Measurements from ENCODE around the gene NKX3-2. TPM values are rescaled to one million over a fixed set of nuclear protein-coding genes. Genes with fewer than 3 reads are reported as not detected.

NKX3-2 gene
- total RNA-seq, 1 donor from 2014 or later, result under 0.01 TPM

DNA sequence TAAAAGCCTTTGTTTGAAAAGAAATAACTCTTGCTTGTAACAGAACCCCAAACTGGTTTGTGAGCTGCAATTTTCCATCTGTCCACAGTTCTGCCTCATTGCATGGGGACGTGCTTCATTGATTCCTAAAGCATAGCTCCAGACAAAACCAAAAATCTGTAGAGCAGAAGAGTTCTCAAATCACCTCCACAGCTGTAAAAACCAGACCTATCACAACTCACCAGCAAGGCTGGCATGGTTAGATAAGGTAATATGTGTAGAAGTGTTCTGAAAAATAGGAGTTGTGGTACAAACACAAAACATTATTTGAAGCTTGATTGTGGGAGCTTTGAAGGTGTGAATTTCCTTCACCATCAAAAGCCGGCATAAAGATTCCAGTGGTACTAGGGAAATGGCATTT, 47.7 kb downstream of the NKX3-2 start:
- TF ChIP-seq, protein P1, sequence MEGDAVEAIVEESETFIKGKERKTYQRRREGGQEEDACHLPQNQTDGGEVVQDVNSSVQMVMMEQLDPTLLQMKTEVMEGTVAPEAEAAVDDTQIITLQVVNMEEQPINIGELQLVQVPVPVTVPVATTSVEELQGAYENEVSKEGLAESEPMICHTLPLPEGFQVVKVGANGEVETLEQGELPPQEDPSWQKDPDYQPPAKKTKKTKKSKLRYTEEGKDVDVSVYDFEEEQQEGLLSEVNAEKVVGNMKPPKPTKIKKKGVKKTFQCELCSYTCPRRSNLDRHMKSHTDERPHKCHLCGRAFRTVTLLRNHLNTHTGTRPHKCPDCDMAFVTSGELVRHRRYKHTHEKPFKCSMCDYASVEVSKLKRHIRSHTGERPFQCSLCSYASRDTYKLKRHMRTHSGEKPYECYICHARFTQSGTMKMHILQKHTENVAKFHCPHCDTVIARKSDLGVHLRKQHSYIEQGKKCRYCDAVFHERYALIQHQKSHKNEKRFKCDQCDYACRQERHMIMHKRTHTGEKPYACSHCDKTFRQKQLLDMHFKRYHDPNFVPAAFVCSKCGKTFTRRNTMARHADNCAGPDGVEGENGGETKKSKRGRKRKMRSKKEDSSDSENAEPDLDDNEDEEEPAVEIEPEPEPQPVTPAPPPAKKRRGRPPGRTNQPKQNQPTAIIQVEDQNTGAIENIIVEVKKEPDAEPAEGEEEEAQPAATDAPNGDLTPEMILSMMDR (IDR thresholded peaks at IDR 0.05; ENCODE audit: insufficient read depth, low read length, severe bottlenecking), result no peak
- Histone ChIP-seq H3K27me3 (ENCODE audit: control insufficient read depth, insufficient read depth, low read length) (no peaks in the 10 kb centered on the region), H3K36me3 (ENCODE audit: control insufficient read depth, insufficient read depth, low read length) (no peaks in the 10 kb centered on the region), H3K4me3 (ENCODE audit: low read depth, low read length) (no peak overlapping the region)
- no peak for DNase-seq (ENCODE audit: low read depth)
- no peak for FAIRE-seq

DNA sequence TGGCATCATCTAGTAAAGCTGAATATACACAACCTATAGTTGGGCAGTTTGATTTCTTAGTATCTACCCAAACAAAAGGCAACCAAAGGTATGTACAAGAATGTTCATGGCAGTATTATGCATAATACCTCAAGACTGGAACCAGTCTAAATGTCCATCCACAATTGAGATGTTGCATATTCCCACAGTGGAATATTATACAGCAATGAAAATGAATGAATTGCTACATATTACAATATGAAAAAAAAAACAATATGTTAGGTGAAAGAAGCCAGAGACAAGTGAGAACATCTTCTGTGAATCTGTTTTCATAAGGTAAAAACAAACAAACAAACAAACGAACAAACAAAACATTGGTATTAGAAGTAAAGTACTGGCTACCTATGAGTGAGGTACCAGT, 48.6 kb downstream of the NKX3-2 start:
- FAIRE-seq (no peak), DNase-seq (ENCODE audit: low read depth) (no peak)
- H3K36me3 ChIP-seq (ENCODE audit: control insufficient read depth, insufficient read depth, low read length), result no peaks in the 10 kb centered on the region
- TF ChIP-seq, protein P1 (IDR thresholded peaks at IDR 0.05; ENCODE audit: insufficient read depth, low read length, severe bottlenecking), result no peak
- no peaks in the 10 kb centered on the region for H3K27me3 ChIP-seq (ENCODE audit: control insufficient read depth, insufficient read depth, low read length)
- H3K4me3 ChIP-seq (ENCODE audit: low read depth, low read length), result no peak overlapping the region

DNA sequence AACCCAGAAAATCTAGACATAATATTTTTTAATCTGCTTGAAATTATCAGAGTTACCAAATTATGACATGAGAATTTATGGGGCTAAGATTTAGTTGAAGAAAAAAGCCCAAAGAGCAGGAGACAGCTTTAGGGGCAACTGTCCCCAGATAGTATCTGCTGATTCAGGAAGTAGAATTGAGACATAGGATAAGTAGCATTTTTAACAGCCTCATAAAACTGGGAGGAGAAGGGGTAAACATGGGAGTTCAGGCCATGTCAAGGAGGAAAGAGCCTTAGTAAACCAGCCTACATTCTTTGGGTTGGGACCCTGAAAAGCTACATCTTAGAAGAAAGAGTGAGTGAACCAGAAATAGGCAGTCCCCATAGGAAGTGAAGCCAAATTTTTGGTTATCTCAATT, 50.5 kb downstream of the NKX3-2 start:
- DNase-seq (ENCODE audit: low read depth), result no peak
- Histone ChIP-seq H3K4me3 (ENCODE audit: low read depth, low read length) (no peak overlapping the region), H3K36me3 (ENCODE audit: control insufficient read depth, insufficient read depth, low read length) (no peaks in the 10 kb centered on the region), H3K27me3 (ENCODE audit: control insufficient read depth, insufficient read depth, low read length) (no peaks in the 10 kb centered on the region)
- TF ChIP-seq, protein P1 (IDR thresholded peaks at IDR 0.05; ENCODE audit: insufficient read depth, low read length, severe bottlenecking), result no peak
- FAIRE-seq, result no peak

DNA sequence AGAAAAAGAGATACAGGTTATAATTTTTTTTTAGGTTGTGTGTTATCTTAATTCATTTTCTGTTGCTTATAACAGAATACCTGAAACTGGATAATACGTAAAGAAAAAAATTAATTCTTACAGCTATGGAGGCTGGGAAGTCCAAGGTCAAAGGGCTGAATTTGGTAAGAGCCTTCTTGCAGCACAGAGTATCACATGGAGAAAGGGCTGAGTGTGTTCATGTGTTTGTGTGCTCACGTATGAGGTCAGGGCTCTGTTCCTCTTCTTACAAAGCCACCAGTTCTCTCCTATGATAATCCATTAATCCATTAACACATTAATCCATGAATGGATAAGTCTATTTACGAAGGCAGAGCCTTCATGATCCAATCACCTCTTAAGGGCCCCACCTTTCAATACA, 51.6 kb downstream of the NKX3-2 start:
- FAIRE-seq, result no peak
- Histone ChIP-seq H3K4me3 (ENCODE audit: low read depth, low read length) (no peak overlapping the region), H3K27me3 (ENCODE audit: control insufficient read depth, insufficient read depth, low read length) (no peaks in the 10 kb centered on the region), H3K36me3 (ENCODE audit: control insufficient read depth, insufficient read depth, low read length) (no peaks in the 10 kb centered on the region)
- no peak for DNase-seq (ENCODE audit: low read depth)
- TF ChIP-seq, protein P1 (IDR thresholded peaks at IDR 0.05; ENCODE audit: insufficient read depth, low read length, severe bottlenecking), result no peak

Other genes starting within 250 kb of the NKX3-2 start
- gene RAB28, start 60.2 kb downstream of the NKX3-2 start, total RNA-seq, result 14.0 and 19.1 TPM in 2 replicates
- gene BOD1L1, start 83.2 kb upstream of the NKX3-2 start, total RNA-seq, result 18.4 and 29.1 TPM in 2 replicates

Data from bronchial epithelial cell (primary cell).